Choroid plexus epithelial cell (primary cell): ENCODE results near the gene NUP214.

Experiments
- DNase-seq: peaks from one replicate; pipeline ENCODE4 v3.0.0-alpha.2; 2010; ENCODE audit warnings: low read depth
- H3K4me3 ChIP-seq: 2 replicates; pipeline ENCODE4 v1.5.1; 2011; ENCODE audit warnings: low read depth, mild to moderate bottlenecking, control low read depth, low read length, moderate library complexity
- CTCF ChIP-seq: conservative IDR thresholded peaks from 2 replicates; pipeline ENCODE4 v1.5.1; 2011; ENCODE audit warnings: low read depth, mild to moderate bottlenecking, control low read depth, inconsistent platforms, low read length, moderate library complexity

Gene NUP214

DNA sequence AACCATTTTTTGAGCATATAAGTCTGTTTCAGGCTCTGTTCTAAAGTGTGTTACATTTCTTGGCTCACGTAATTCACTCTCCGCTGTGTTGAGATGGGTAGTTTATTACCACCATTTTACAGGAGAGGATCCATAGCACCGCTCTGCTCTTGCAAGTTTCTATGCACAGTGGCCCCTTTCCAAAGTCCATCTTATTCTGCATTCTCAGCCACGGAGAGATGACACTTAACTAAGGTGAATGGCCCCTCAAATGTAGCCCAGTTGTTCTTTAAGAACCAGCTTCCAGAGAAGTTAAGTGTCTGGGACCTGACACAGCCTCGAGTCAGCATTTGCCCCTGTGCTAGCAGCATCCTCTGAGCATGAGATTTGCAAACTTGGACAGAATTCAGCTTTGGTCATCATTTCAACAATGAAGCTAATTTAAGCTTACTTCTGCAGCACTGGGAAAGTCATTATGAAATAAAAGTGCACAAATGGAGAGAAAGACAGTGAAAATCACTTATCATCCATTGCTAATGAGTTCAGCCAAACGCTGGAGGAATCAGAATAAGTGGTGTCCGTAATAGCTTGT lies 89.0 kb downstream of the NUP214 start:
- no peak overlapping the region for H3K4me3 ChIP-seq
- no peak for TF ChIP-seq CTCF
- peak; percentile 13 for DNase-seq

- no peak overlapping the region for H3K4me3 ChIP-seq
- no peak for TF ChIP-seq CTCF
- DNase-seq = no peak
These were observed 89.5 kb downstream of the NUP214 start for GRCh38 chr9:131214876-131215275.

- no peak for TF ChIP-seq CTCF
- DNase-seq = no peak
- H3K4me3 ChIP-seq = no peak overlapping the region
These were observed 91.4 kb downstream of the NUP214 start for GRCh38 chr9:131216806-131217205.

- no peak for TF ChIP-seq CTCF
- no peak for DNase-seq
- no peak overlapping the region for H3K4me3 ChIP-seq
These were observed 92.1 kb downstream of the NUP214 start for GRCh38 chr9:131217331-131218031.

GRCh38 chr9:131218370-131218769 lies 93.0 kb downstream of the NUP214 start:
- DNase-seq = no peak
- H3K4me3 ChIP-seq = no peak overlapping the region
- no peak for TF ChIP-seq CTCF

GRCh38 chr9:131220485-131220884 lies 95.1 kb downstream of the NUP214 start:
- H3K4me3 ChIP-seq = no peak overlapping the region
- DNase-seq = no peak
- TF ChIP-seq CTCF = no peak

- no peak for DNase-seq
- TF ChIP-seq CTCF = no peak
- H3K4me3 ChIP-seq = no peak overlapping the region
These were observed 97.1 kb downstream of the NUP214 start for GRCh38 chr9:131222460-131222859.
